Measurements from ENCODE around the gene PDZRN3.

Gene PDZRN3

DNA sequence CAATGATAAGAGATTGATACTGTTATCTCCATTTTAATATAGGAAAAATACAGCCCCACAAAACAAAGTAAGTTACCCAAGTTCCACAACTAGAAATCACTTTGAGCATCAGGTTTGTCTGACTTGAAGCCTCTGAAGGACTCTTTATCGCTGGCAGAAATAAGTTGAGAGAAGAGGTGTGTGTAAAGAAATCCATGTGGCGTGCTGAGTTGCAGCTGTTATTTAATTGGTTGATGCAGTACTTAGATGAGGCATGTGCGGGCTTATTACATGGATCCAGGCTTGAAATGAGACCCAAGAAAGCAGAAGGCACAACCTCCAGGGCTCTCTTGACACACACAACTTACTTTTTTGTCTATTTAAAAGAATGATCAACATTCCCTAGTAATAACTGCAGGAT lies 221.3 kb downstream of the PDZRN3 start:
- no peak overlapping the region for H3K27ac Mint-ChIP-seq
- H3K4me1 Mint-ChIP-seq: peaks cover 60% of the 10 kb centered on the region
- H3K27me3 Mint-ChIP-seq (ENCODE audit: low read depth): no peaks in the 10 kb centered on the region
- TF ChIP-seq CTCF (IDR thresholded peaks at IDR 0.05; ENCODE audit: unreplicated experiment in 3 of 3): no peak
- peaks cover 54% of the 10 kb centered on the region for H3K36me3 Mint-ChIP-seq (ENCODE audit: low read depth)
- H3K9me3 Mint-ChIP-seq: no peaks in the 10 kb centered on the region
- H3K4me3 Mint-ChIP-seq: no peak overlapping the region

- H3K27ac Mint-ChIP-seq: peak overlapping the region; percentile 17 to 72 (median 44)
- no peaks in the 10 kb centered on the region for H3K9me3 Mint-ChIP-seq
- H3K36me3 Mint-ChIP-seq (ENCODE audit: low read depth): peaks cover 69% of the 10 kb centered on the region
- H3K4me1 Mint-ChIP-seq: peaks cover 46% of the 10 kb centered on the region
- no peaks in the 10 kb centered on the region for H3K27me3 Mint-ChIP-seq (ENCODE audit: low read depth)
- H3K4me3 Mint-ChIP-seq: no peak overlapping the region
- no peak for TF ChIP-seq CTCF (IDR thresholded peaks at IDR 0.05; ENCODE audit: unreplicated experiment in 3 of 3)
Measured at GRCh38 chr3:73401616-73402279, 223.0 kb downstream of the PDZRN3 start.

DNA sequence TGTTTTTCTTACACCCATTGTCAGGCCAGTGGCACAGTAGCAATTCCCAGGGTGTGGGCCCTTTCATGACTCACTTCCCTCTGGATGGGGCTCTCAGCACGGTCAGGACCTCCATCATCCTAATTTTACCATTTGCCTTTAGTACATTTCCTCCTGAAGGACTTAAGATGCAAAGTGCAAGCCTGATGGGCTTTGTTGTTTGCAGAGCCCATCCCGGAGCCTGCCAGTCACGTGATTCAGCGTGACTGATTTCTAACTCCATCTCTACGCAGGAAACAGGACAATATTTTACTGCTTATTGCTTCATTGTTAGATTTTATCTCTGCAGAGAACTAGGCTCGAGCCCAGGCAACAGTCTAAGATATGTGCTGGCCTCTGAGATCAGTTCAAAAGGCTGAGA lies 223.7 kb downstream of the PDZRN3 start:
- H3K9me3 Mint-ChIP-seq: no peaks in the 10 kb centered on the region
- TF ChIP-seq CTCF (IDR thresholded peaks at IDR 0.05; ENCODE audit: unreplicated experiment in 3 of 3): no peak
- H3K27ac Mint-ChIP-seq: peak overlapping the region; percentile 17 to 72 (median 44)
- H3K4me1 Mint-ChIP-seq: peaks cover 39% of the 10 kb centered on the region
- peaks cover 74% of the 10 kb centered on the region for H3K36me3 Mint-ChIP-seq (ENCODE audit: low read depth)
- H3K4me3 Mint-ChIP-seq: no peak overlapping the region
- H3K27me3 Mint-ChIP-seq (ENCODE audit: low read depth): no peaks in the 10 kb centered on the region

DNA sequence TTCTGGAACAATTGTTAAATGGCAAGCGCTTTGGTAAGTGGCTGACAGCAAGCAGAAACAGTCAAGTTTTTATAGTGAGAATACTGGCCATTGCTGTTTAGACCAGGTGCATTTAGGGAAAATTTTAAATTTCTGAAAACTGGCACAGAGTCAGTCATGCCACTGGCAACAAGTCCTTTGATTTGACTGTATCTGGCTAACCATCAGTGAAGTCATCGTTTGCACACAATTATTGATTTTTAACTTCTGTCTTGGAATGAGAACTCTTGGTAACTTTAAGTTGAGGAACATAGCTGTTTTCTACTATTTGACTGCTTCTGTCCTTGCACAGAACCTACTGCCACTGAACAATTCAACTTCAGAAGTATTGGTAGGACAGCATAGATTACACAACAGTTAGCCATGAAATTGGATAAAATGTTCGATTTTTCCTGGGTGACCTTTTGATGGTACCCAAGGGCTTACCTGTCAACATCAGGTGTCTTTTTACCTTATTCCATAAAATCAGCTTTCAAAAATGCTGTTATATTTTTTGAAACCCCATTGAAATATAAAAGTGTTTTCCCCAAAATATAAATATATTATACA lies 225.0 kb downstream of the PDZRN3 start:
- Mint-ChIP-seq H3K27me3 (ENCODE audit: low read depth) (no peaks in the 10 kb centered on the region), H3K36me3 (ENCODE audit: low read depth) (peaks cover 85% of the 10 kb centered on the region), H3K4me1 (peaks cover 26% of the 10 kb centered on the region), H3K4me3 (no peak overlapping the region), H3K27ac (no peak overlapping the region), H3K9me3 (no peaks in the 10 kb centered on the region)
- no peak for TF ChIP-seq CTCF (IDR thresholded peaks at IDR 0.05; ENCODE audit: unreplicated experiment in 3 of 3)

DNA sequence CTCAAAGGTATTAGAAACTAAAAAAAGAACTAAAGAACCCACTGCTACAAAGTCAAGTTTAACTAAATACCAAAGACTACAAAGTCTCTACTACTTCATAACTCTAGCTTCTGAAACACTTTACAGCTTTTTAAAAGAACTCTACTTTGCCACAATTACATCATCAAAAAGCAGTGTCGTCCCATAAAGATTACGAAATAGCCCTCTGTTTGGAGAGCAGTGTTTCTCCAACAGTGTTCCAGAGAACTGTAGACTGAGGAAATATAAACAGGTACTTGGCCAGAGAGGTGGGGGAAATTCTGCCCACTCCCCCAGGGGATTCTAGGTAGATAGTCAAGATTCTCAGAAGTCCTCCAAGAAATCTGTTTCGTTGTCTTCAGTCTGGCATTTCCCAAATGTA lies 225.6 kb downstream of the PDZRN3 start:
- Mint-ChIP-seq H3K27me3 (ENCODE audit: low read depth) (no peaks in the 10 kb centered on the region), H3K36me3 (ENCODE audit: low read depth) (peaks cover 83% of the 10 kb centered on the region), H3K27ac (no peak overlapping the region), H3K9me3 (no peaks in the 10 kb centered on the region), H3K4me3 (no peak overlapping the region), H3K4me1 (peaks cover 23% of the 10 kb centered on the region)
- TF ChIP-seq CTCF (IDR thresholded peaks at IDR 0.05; ENCODE audit: unreplicated experiment in 3 of 3): no peak

- peaks cover 20% of the 10 kb centered on the region for H3K4me1 Mint-ChIP-seq
- H3K4me3 Mint-ChIP-seq: no peak overlapping the region
- H3K27me3 Mint-ChIP-seq (ENCODE audit: low read depth): no peaks in the 10 kb centered on the region
- peaks cover 78% of the 10 kb centered on the region for H3K36me3 Mint-ChIP-seq (ENCODE audit: low read depth)
- H3K27ac Mint-ChIP-seq: no peak overlapping the region
- H3K9me3 Mint-ChIP-seq: no peaks in the 10 kb centered on the region
- TF ChIP-seq CTCF (IDR thresholded peaks at IDR 0.05; ENCODE audit: unreplicated experiment in 3 of 3): no peak
Measured at GRCh38 chr3:73398084-73398483, 226.7 kb downstream of the PDZRN3 start.
